Naive thymus-derived CD8-positive, alpha-beta T cell (primary cell): ENCODE measurements around the gene TNNT1. TPM values are rescaled to one million over a fixed set of nuclear protein-coding genes. Genes with fewer than 3 reads are reported as not detected.

Experiments
- ATAC-seq, 2 donors: fragments of 150-1000 bp; cut with Tn5 transposase in 1 of 2; sonication (Bioruptor Pico), chemical (Tn5 transposase) in 1 of 2; 1 replicate in 1 of 2; 2 replicates in 1 of 2; pipeline ENCODE4 v1.10.0; 2021; ENCODE audit warnings: mild to moderate bottlenecking in 2 of 2, moderate library complexity in 2 of 2
- POLR2A ChIA-PET: fragments of 350-600 bp; sonication (Branson Sonifier 250); formaldehyde crosslinking; loops from one replicate; lab custom pipeline; 2021; ENCODE audit warnings: antibody characterized with exemption; lab: Charles Lee
- DNase-seq, 10 donors: peaks; one replicate each; pipeline versions ENCODE4 v3.0.0 to v3.0.0-alpha.2; 2020 to 2022
- H3K27ac Mint-ChIP-seq, 10 donors: one replicate each; pipeline ENCODE4 v1.8.0; 2020 to 2022; ENCODE audit warnings: mild to moderate bottlenecking in 10 of 10, mixed read lengths in 10 of 10, moderate library complexity in 4 of 10, inconsistent platforms in 1 of 10
- H3K27me3 Mint-ChIP-seq, 5 donors: one replicate each; pipeline ENCODE4 v1.8.0; 2021 to 2022; ENCODE audit warnings: mixed read lengths in 5 of 5
- H3K36me3 Mint-ChIP-seq, 3 donors: one replicate each; pipeline ENCODE4 v1.8.0; 2020 to 2022; ENCODE audit warnings: mixed read lengths in 3 of 3, mild to moderate bottlenecking in 2 of 3, inconsistent platforms in 1 of 3
- H3K4me1 Mint-ChIP-seq, 4 donors: one replicate each; pipeline ENCODE4 v1.8.0; 2021 to 2022; ENCODE audit warnings: mixed read lengths in 4 of 4
- H3K4me3 Mint-ChIP-seq, 10 donors: one replicate each; pipeline ENCODE4 v1.8.0; 2020 to 2022; ENCODE audit warnings: mild to moderate bottlenecking in 10 of 10, mixed read lengths in 10 of 10, moderate library complexity in 6 of 10, inconsistent platforms in 1 of 10
- H3K9me3 Mint-ChIP-seq, 9 donors: one replicate each; pipeline ENCODE4 v1.8.0; 2020 to 2022; ENCODE audit warnings: mixed read lengths in 9 of 9, mild to moderate bottlenecking in 3 of 9, inconsistent platforms in 1 of 9, moderate library complexity in 1 of 9
- polyA plus RNA-seq, 3 donors: library from polyadenylated mRNA; unstranded; fragments of 300-500 nt; fragmentation: Illumina TruSeq; gene quantifications; one replicate each; pipeline ENCODE4 v1.2.3, GENCODE V29; 2021
- total RNA-seq, 8 experiments: library from RNA in 2 of 8; stranded (reverse) in 2 of 8; gene quantifications; one replicate each; pipeline ENCODE4 v1.2.3 and lab custom pipeline; 2021 to 2026

TNNT1 gene
- total and polyA plus RNA-seq, 5 experiments from 2014 or later = not detected

- Mint-ChIP-seq H3K27me3 (peaks cover 19 to 57% (median 42%) of the 10 kb centered on the region in 5 donors), H3K9me3 (peaks cover 0 to 30% (median 14%) of the 10 kb centered on the region in 9 donors), H3K4me1 (peaks cover 23 to 42% (median 29%) of the 10 kb centered on the region in 4 donors), H3K27ac (peak overlapping the region in 5 of 10 donors; percentile 21 to 89 (median 61)), H3K4me3 (peak overlapping the region in 5 of 10 donors; percentile 6 to 67 (median 31)), H3K36me3 (peaks cover 0 to 7% (median 2%) of the 10 kb centered on the region in 3 donors)
- ATAC-seq = no peak
- DNase-seq = no peak
- POLR2A ChIA-PET = no interaction called here
Measured at GRCh38 chr19:55153652-55154264, 4.8 kb upstream of the TNNT1 start.

DNA sequence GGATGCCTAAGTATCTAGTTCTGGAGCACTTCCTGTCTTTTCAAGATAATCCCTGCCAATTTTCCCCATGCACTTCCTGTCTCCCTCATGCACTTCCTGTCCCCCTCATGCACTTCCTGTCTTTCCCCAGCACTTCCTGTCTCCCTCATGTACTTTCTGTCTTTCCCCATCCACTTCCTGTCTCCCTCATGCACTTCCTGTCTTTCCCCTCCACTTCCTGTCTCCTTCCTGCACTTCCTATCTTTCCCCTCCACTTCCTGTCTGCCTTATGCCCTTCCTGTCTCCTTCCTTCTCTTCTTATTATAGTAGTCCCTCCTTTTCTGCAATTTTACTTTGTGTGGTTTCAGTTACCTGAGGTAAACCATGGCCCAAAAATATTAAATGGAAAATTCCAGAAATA, 3.0 kb upstream of the TNNT1 start:
- H3K36me3 Mint-ChIP-seq = peaks cover 0 to 7% (median 2%) of the 10 kb centered on the region in 3 donors
- peak overlapping the region in 2 of 10 donors; percentile 24 to 48 for H3K4me3 Mint-ChIP-seq
- H3K27me3 Mint-ChIP-seq = peaks cover 22 to 51% (median 39%) of the 10 kb centered on the region in 5 donors
- peak overlapping the region; percentile 44 to 88 (median 81) for H3K27ac Mint-ChIP-seq
- no peak for DNase-seq
- peaks cover 23 to 39% (median 29%) of the 10 kb centered on the region in 4 donors for H3K4me1 Mint-ChIP-seq
- ATAC-seq = no peak
- POLR2A ChIA-PET = interaction anchor here (0.5 kb wide), 1 partner anchor 105 kb away, joined by 4 read pairs; no protein-coding TSS in a partner anchor
- peaks cover 0 to 30% (median 14%) of the 10 kb centered on the region in 9 donors for H3K9me3 Mint-ChIP-seq

GRCh38 chr19:55147545-55148251, 1.3 kb downstream of the TNNT1 start:
- POLR2A ChIA-PET = no interaction called here
- Mint-ChIP-seq H3K36me3 (peaks cover 0 to 3% (median 2%) of the 10 kb centered on the region in 3 donors), H3K4me3 (no peak overlapping the region), H3K9me3 (peaks cover 0 to 21% (median 9%) of the 10 kb centered on the region in 9 donors), H3K27me3 (peaks cover 36 to 67% (median 49%) of the 10 kb centered on the region in 5 donors), H3K27ac (no peak overlapping the region), H3K4me1 (peaks cover 19 to 24% (median 22%) of the 10 kb centered on the region in 4 donors)
- ATAC-seq (no peak), DNase-seq (no peak)

- Mint-ChIP-seq H3K27ac (no peak overlapping the region), H3K4me1 (peaks cover 12 to 17% (median 16%) of the 10 kb centered on the region in 4 donors), H3K36me3 (peaks cover 0 to 3% (median 0%) of the 10 kb centered on the region in 3 donors), H3K9me3 (peaks cover 0 to 15% (median 4%) of the 10 kb centered on the region in 9 donors), H3K4me3 (no peak overlapping the region), H3K27me3 (peaks cover 36 to 70% (median 49%) of the 10 kb centered on the region in 5 donors)
- DNase-seq (no peak), ATAC-seq (no peak)
- POLR2A ChIA-PET = no interaction called here
Measured at GRCh38 chr19:55146705-55147273, 2.2 kb downstream of the TNNT1 start.

DNA sequence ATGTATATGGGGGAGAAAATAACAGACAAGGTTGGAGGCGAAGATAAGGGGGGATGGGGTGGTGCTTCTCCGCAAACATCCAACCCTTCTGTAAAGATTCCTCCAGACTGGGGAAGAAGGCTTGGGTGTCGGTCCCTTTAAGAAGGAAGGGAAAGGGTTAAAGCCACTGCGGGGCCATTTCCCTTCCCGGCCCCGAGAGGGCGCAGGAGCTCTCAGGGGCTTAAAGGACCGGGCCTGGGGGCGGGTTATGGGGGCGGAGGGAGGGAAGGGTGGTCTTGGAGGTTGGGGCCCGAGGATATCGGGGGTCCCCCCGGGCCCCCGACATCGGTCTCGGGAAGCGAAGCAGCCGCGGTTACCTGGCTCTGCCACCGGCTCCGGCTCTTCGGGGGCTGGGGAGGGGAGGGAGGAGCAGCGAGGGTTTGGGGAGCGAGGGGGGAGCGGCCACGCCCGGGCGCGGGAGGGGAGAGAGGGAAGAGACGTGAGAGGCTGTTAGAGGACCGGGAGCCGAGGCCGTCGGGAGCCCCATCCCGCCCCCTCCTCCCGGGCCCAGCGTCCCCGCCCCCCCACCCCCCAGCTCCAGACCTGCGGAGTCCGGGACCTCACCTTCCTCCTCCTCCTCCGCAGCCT, 2.8 kb downstream of the TNNT1 start:
- peaks cover 0 to 10% (median 0%) of the 10 kb centered on the region in 9 donors for H3K9me3 Mint-ChIP-seq
- POLR2A ChIA-PET = no interaction called here
- DNase-seq (peak in 3 of 10 donors; percentile 19 to 45 (median 27)), ATAC-seq (peak; percentile 28 to 32)
- no peak overlapping the region for H3K27ac Mint-ChIP-seq
- H3K27me3 Mint-ChIP-seq = peaks cover 37 to 73% (median 50%) of the 10 kb centered on the region in 5 donors
- peaks cover 0 to 3% (median 0%) of the 10 kb centered on the region in 3 donors for H3K36me3 Mint-ChIP-seq
- no peak overlapping the region for H3K4me3 Mint-ChIP-seq
- H3K4me1 Mint-ChIP-seq = peaks cover 10 to 17% (median 14%) of the 10 kb centered on the region in 4 donors

GRCh38 chr19:55145232-55145631, 3.8 kb downstream of the TNNT1 start:
- no peak for DNase-seq
- Mint-ChIP-seq H3K27me3 (peaks cover 38 to 77% (median 51%) of the 10 kb centered on the region in 5 donors), H3K36me3 (peaks cover 0 to 3% (median 0%) of the 10 kb centered on the region in 3 donors), H3K4me1 (peaks cover 12 to 19% (median 16%) of the 10 kb centered on the region in 4 donors), H3K4me3 (peak overlapping the region in 1 of 10 donors; percentile 43), H3K9me3 (peaks cover 0 to 4% (median 0%) of the 10 kb centered on the region in 9 donors), H3K27ac (peak overlapping the region in 1 of 10 donors; percentile 67)
- ATAC-seq = no peak
- POLR2A ChIA-PET = no interaction called here

DNA sequence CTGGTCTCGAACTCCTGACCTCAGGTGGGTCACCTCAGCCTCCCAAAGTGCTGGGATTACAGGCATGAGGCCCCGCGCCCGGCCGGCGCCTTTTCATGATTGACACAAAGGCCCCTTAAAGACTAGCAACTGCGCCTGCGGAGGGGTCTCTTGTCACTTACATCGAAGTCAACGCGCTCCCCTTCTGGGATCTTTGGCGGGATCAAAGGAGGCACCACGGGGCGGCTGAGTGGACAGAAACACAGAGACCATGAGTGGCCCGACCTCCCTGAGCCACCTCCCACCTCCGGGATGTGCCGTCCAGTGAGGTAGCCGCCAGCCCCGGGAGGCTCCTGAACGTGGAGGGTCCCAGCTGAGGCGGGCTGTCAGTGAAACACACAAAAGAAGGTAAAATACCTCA, 7.3 kb downstream of the TNNT1 start:
- H3K36me3 Mint-ChIP-seq = peaks cover 0 to 3% (median 0%) of the 10 kb centered on the region in 3 donors
- peaks cover 28 to 72% (median 42%) of the 10 kb centered on the region in 5 donors for H3K27me3 Mint-ChIP-seq
- H3K4me3 Mint-ChIP-seq = no peak overlapping the region
- ATAC-seq = peak in 1 of 2 donors; percentile 28
- no peak for DNase-seq
- no peak overlapping the region for H3K27ac Mint-ChIP-seq
- H3K9me3 Mint-ChIP-seq = peaks cover 0 to 3% (median 0%) of the 10 kb centered on the region in 9 donors
- peaks cover 11 to 19% (median 11%) of the 10 kb centered on the region in 4 donors for H3K4me1 Mint-ChIP-seq
- POLR2A ChIA-PET = interaction anchor here (0.5 to 1.1 kb wide), 2 partner anchors 19 to 365 kb away, joined by 3 to 4 read pairs; no protein-coding TSS in a partner anchor

GRCh38 chr19:55137915-55138314, 11.1 kb downstream of the TNNT1 start:
- no peaks in the 10 kb centered on the region for H3K36me3 Mint-ChIP-seq
- H3K4me1 Mint-ChIP-seq = peaks cover 2 to 5% (median 3%) of the 10 kb centered on the region in 4 donors
- no peak for DNase-seq
- no peak overlapping the region for H3K4me3 Mint-ChIP-seq
- POLR2A ChIA-PET = no interaction called here
- H3K27me3 Mint-ChIP-seq = peaks cover 13 to 66% (median 25%) of the 10 kb centered on the region in 5 donors
- ATAC-seq = no peak
- H3K9me3 Mint-ChIP-seq = no peaks in the 10 kb centered on the region
- H3K27ac Mint-ChIP-seq = peak overlapping the region in 1 of 10 donors; percentile 49

GRCh38 chr19:55136399-55137102, 12.5 kb downstream of the TNNT1 start:
- no peak overlapping the region for H3K4me3 Mint-ChIP-seq
- H3K36me3 Mint-ChIP-seq = no peaks in the 10 kb centered on the region
- H3K27me3 Mint-ChIP-seq = peaks cover 15 to 72% (median 30%) of the 10 kb centered on the region in 5 donors
- POLR2A ChIA-PET = no interaction called here
- H3K27ac Mint-ChIP-seq = no peak overlapping the region
- ATAC-seq (no peak), DNase-seq (no peak)
- H3K4me1 Mint-ChIP-seq = peaks cover 2 to 6% (median 4%) of the 10 kb centered on the region in 4 donors
- no peaks in the 10 kb centered on the region for H3K9me3 Mint-ChIP-seq

GRCh38 chr19:55134736-55135135, 14.3 kb downstream of the TNNT1 start:
- Mint-ChIP-seq H3K36me3 (no peaks in the 10 kb centered on the region), H3K4me3 (no peak overlapping the region), H3K27me3 (peaks cover 21 to 76% (median 29%) of the 10 kb centered on the region in 5 donors), H3K4me1 (peaks cover 0 to 4% (median 0%) of the 10 kb centered on the region in 4 donors), H3K9me3 (no peaks in the 10 kb centered on the region), H3K27ac (no peak overlapping the region)
- POLR2A ChIA-PET = no interaction called here
- ATAC-seq (no peak), DNase-seq (no peak)

DNA sequence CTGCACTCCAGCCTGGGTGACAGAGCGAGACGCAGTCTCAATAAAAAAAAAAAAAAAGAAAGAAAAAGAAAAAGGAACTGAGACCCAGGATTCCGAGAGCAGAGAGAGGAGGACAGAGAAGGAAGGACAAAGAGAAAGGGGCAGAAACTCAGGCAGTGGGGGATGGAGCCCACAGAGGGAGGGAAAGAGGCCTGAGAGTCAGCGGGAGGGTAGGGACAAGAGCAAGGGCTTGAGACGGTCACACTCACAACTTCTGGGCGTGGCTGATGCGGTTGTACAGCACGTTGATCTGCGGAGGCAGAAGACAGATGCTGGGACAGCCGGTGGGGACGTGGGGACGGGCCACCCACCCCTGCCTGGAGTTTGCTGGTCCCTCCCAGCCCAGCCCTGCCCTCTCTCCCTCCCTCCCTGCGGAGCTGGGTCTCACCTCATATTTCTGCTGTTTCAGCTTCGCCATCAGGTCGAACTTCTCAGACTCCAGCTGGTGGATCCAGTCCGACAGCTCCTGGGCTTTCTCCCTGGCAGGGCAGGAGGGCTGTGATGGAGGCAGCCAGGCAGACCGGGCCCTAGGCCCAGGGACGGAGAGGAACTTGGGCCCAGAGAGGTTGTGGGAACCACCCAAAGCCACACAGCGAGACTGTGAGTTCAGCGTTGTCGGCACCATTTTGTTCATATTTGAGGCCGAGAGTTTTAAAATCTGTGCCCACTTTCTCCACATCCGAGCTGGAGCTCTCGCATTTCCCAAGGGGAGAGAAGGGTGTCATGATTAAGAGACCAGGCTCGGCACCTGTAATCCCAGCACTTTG, 15.2 kb downstream of the TNNT1 start:
- Mint-ChIP-seq H3K27ac (no peak overlapping the region), H3K4me3 (no peak overlapping the region), H3K27me3 (peaks cover 18 to 78% (median 36%) of the 10 kb centered on the region in 5 donors), H3K36me3 (no peaks in the 10 kb centered on the region), H3K9me3 (no peaks in the 10 kb centered on the region), H3K4me1 (peaks cover 0 to 4% (median 0%) of the 10 kb centered on the region in 4 donors)
- ATAC-seq = no peak
- no peak for DNase-seq
- POLR2A ChIA-PET = no interaction called here
